IMR-90 (cell line): ENCODE data around the gene KBTBD7. TPM values are rescaled to one million over a fixed set of nuclear protein-coding genes. Genes with fewer than 3 reads are reported as not detected.

Source experiments
- ATAC-seq: fragments of 200-7000 bp; cut with Tn5 transposase; 2 replicates; pipeline ENCODE4 v1.9.1; 2020; ENCODE audit warnings: low read depth, mild to moderate bottlenecking, moderate library complexity
- BruUV-seq: library from RNA; stranded (reverse); fragments of 400-500 nt; replicated peaks from 2 replicates; lab custom pipeline; 2021; lab: Mats Ljungman, UMichigan
- CTCF ChIA-PET: fragments of 300-600 bp; formaldehyde crosslinking; extraction: SDS; loops from one replicate; lab custom pipeline; 2021; ENCODE audit warnings: antibody characterized with exemption; lab: Yijun Ruan, JAX
- POLR2A ChIA-PET: fragments of 300-600 bp; sonication (Branson Sonifier 250); formaldehyde crosslinking; loops from one replicate; lab custom pipeline; 2022; ENCODE audit warnings: antibody characterized with exemption; ENCODE audit not compliant: unreplicated experiment; lab: Charles Lee
- DNase-seq: peaks from one replicate; pipeline ENCODE4 v3.0.0; 2013
- H2AFZ ChIP-seq: replicated peaks from 2 replicates; pipeline ENCODE3; 2013; ENCODE audit warnings: low read length, mild to moderate bottlenecking; ENCODE audit not compliant: poor library complexity
- H2AK5ac ChIP-seq: 2 replicates; pipeline ENCODE4 v1.6.1; 2013; ENCODE audit warnings: low read depth, low read length, inconsistent platforms
- H2AK9ac ChIP-seq: replicated peaks from 2 replicates; pipeline ENCODE3; 2013; ENCODE audit warnings: mild to moderate bottlenecking, low read depth, low read length, moderate library complexity; ENCODE audit not compliant: poor library complexity
- H2BK120ac ChIP-seq: 2 replicates; pipeline ENCODE4 v1.6.1; 2013; ENCODE audit warnings: low read depth, low read length, inconsistent platforms
- H2BK15ac ChIP-seq: 3 replicates; pipeline ENCODE4 v1.6.1; 2013; ENCODE audit warnings: low read depth, low read length, inconsistent platforms
- H2BK20ac ChIP-seq: 2 replicates; pipeline ENCODE4 v1.6.1; 2013; ENCODE audit warnings: low read depth, mild to moderate bottlenecking, inconsistent platforms, low read length, moderate library complexity
- H2BK5ac ChIP-seq: 2 replicates; pipeline ENCODE4 v1.6.1; 2013; ENCODE audit warnings: mild to moderate bottlenecking, low read depth, low read length, inconsistent platforms; ENCODE audit not compliant: poor library complexity, severe bottlenecking
- H3K14ac ChIP-seq: replicated peaks from 2 replicates; pipeline ENCODE4 v1.6.1; 2013; ENCODE audit warnings: low read depth, low read length, inconsistent platforms
- H3K18ac ChIP-seq: 2 replicates; pipeline ENCODE4 v1.6.1; 2013; ENCODE audit warnings: low read depth, low read length, control low read depth
- H3K23ac ChIP-seq: 2 replicates; pipeline ENCODE4 v1.6.1; 2013; ENCODE audit warnings: low read depth, low read length, inconsistent platforms
- H3K27ac ChIP-seq: 2 replicates; pipeline ENCODE4 v1.5.1; 2013; ENCODE audit warnings: mild to moderate bottlenecking, control low read depth, low read length; ENCODE audit not compliant: insufficient read depth
- H3K27me3 ChIP-seq: 2 replicates; pipeline ENCODE4 v1.6.1; 2013; ENCODE audit warnings: low read length; ENCODE audit not compliant: control insufficient read depth, insufficient read depth
- H3K36me3 ChIP-seq: 2 replicates; pipeline ENCODE4 v1.6.1; 2013; ENCODE audit warnings: low read length, mixed read lengths; ENCODE audit not compliant: control insufficient read depth, insufficient read depth
- H3K4ac ChIP-seq: 2 replicates; pipeline ENCODE4 v1.6.1; 2013; ENCODE audit warnings: low read depth, low read length, inconsistent platforms
- H3K4me1 ChIP-seq: 2 replicates; pipeline ENCODE4 v1.6.1; 2013; ENCODE audit warnings: low read length, mixed read lengths; ENCODE audit not compliant: control insufficient read depth, insufficient read depth
- H3K4me2 ChIP-seq: 2 replicates; pipeline ENCODE4 v1.6.1; 2013; ENCODE audit warnings: low read depth, mild to moderate bottlenecking, control low read depth, low read length, moderate library complexity
- H3K4me3 ChIP-seq: 2 replicates; pipeline ENCODE4 v1.5.1; 2013; ENCODE audit warnings: low read depth, mild to moderate bottlenecking, control low read depth, low read length, moderate library complexity; ENCODE audit not compliant: insufficient read depth
- H3K56ac ChIP-seq: 2 replicates; pipeline ENCODE4 v1.6.1; 2013; ENCODE audit warnings: low read length, inconsistent platforms; ENCODE audit not compliant: insufficient read depth; ENCODE audit errors: extremely low read depth
- H3K79me1 ChIP-seq, 2 experiments: 2 replicates each; pipeline ENCODE4 v1.6.1; 2013; ENCODE audit warnings: low read length in 2 of 2, inconsistent platforms in 1 of 2, low read depth in 1 of 2
- H3K9ac ChIP-seq: 2 replicates; pipeline ENCODE4 v1.6.1; 2013; ENCODE audit warnings: low read depth, low read length, control low read depth
- H3K9me1 ChIP-seq: 2 replicates; pipeline ENCODE4 v1.6.1; 2013; ENCODE audit warnings: low read length, inconsistent platforms; ENCODE audit not compliant: insufficient read depth
- H3K9me3 ChIP-seq: 2 replicates; pipeline ENCODE4 v1.6.1; 2013; ENCODE audit warnings: low read length; ENCODE audit not compliant: control insufficient read depth, insufficient read depth
- H4K20me1 ChIP-seq: 2 replicates; pipeline ENCODE4 v1.6.1; 2013; ENCODE audit warnings: low read length, inconsistent platforms; ENCODE audit not compliant: insufficient read depth
- H4K5ac ChIP-seq: 2 replicates; pipeline ENCODE4 v1.6.1; 2013; ENCODE audit warnings: mild to moderate bottlenecking, low read depth, low read length, control low read depth
- H4K8ac ChIP-seq, 2 experiments: 2 replicates each; pipeline ENCODE4 v1.6.1; 2013; ENCODE audit warnings: low read depth in 2 of 2, low read length in 2 of 2, control low read depth in 1 of 2, inconsistent platforms in 1 of 2
- H4K91ac ChIP-seq: 2 replicates; pipeline ENCODE4 v1.6.1; 2013; ENCODE audit warnings: low read depth, low read length, inconsistent platforms; ENCODE audit not compliant: insufficient read depth
- BHLHE40 ChIP-seq: fragments of 150-350 bp; IDR thresholded peaks from 2 replicates; pipeline ENCODE4 v1.6.1; 2016; ENCODE audit warnings: mild to moderate bottlenecking, low read depth, low read length
- CEBPB ChIP-seq: IDR thresholded peaks from 2 replicates; pipeline ENCODE4 v1.6.1; 2012; ENCODE audit warnings: low read depth, low read length, improper control_type of control experiment
- CHD1 ChIP-seq: IDR thresholded peaks from 2 replicates; pipeline ENCODE4 v1.6.1; 2012; ENCODE audit warnings: low read depth, low read length, improper control_type of control experiment
- CTCF ChIP-seq: conservative IDR thresholded peaks from 2 replicates; pipeline ENCODE4 v1.5.1; 2012; ENCODE audit warnings: mild to moderate bottlenecking, low read depth, low read length, improper control_type of control experiment
- ELK1 ChIP-seq: fragments of 150-350 bp; IDR thresholded peaks from 2 replicates; pipeline ENCODE4 v1.6.1; 2016; ENCODE audit warnings: low read depth, mild to moderate bottlenecking, low read length, moderate library complexity, borderline replicate concordance
- FOS ChIP-seq: fragments of 150-350 bp; IDR thresholded peaks from 2 replicates; pipeline ENCODE4 v1.6.1; 2016; ENCODE audit warnings: low read depth, low read length
- MAFK ChIP-seq: IDR thresholded peaks from 2 replicates; pipeline ENCODE4 v1.6.1; 2012; ENCODE audit warnings: low read depth, low read length, improper control_type of control experiment
- MAZ ChIP-seq: IDR thresholded peaks from 2 replicates; pipeline ENCODE4 v1.6.1; 2012; ENCODE audit warnings: low read depth, mild to moderate bottlenecking, low read length, improper control_type of control experiment, moderate library complexity, borderline replicate concordance
- MXI1 ChIP-seq: IDR thresholded peaks from 2 replicates; pipeline ENCODE4 v1.6.1; 2012; ENCODE audit warnings: low read depth, mild to moderate bottlenecking, low read length, moderate library complexity, borderline replicate concordance
- NFE2L2 ChIP-seq: fragments of 150-350 bp; IDR thresholded peaks from 2 replicates; pipeline ENCODE4 v1.6.1; 2016; ENCODE audit warnings: low read depth, mild to moderate bottlenecking, low read length
- POLR2A ChIP-seq: IDR thresholded peaks from 2 replicates; pipeline ENCODE4 v1.6.1; 2012; ENCODE audit warnings: mild to moderate bottlenecking, low read depth, low read length
- RAD21 ChIP-seq: IDR thresholded peaks from 2 replicates; pipeline ENCODE4 v1.6.1; 2012; ENCODE audit warnings: low read length, improper control_type of control experiment
- RFX5 ChIP-seq: IDR thresholded peaks from 2 replicates; pipeline ENCODE4 v1.8.0; 2012; ENCODE audit warnings: low read depth, mild to moderate bottlenecking, low read length, moderate library complexity
- SMC3 ChIP-seq: fragments of 150-350 bp; IDR thresholded peaks from 2 replicates; pipeline ENCODE4 v1.6.1; 2016; ENCODE audit warnings: low read depth, mild to moderate bottlenecking, antibody characterized with exemption, low read length, moderate library complexity
- USF2 ChIP-seq: fragments of 150-350 bp; IDR thresholded peaks from 2 replicates; pipeline ENCODE4 v1.6.1; 2017; ENCODE audit warnings: mild to moderate bottlenecking, antibody characterized with exemption, low read length, low read depth
- WGBS, 2 experiments: methylation state at CpG; one replicate each; pipeline versions ENCODE4 v1.1.5 to v1.1.7; 2013; ENCODE audit warnings: missing lambda C conversion rate in 2 of 2; ENCODE audit not compliant: insufficient read length in 1 of 2; ENCODE audit errors: extremely low coverage in 2 of 2; 5-methylcytosine and 5-hydroxymethylcytosine counted together
- dilution Hi-C: fragments of 300-500 bp; cut with HindIII; formaldehyde crosslinking; loops from one replicate; pipeline ENCODE4 v1.14.3; 2018; ENCODE audit warnings: low sequenced_read_pairs; ENCODE audit not compliant: unreplicated experiment
- in situ Hi-C: fragments of 300-500 bp; cut with MboI; formaldehyde crosslinking; loops from 3 replicates; pipeline ENCODE4 v1.14.3; 2019; ENCODE audit warnings: low sequenced_read_pairs, inconsistent platforms, mixed read lengths
- intact Hi-C: fragments of 100-400 bp; cut with micrococcal nuclease; formaldehyde crosslinking; loops from 2 replicates; pipeline ENCODE4 v1.10.0; 2022
- polyA plus RNA-seq, 3 experiments: library from polyadenylated mRNA; depleted of rRNA; stranded (reverse); fragments of >200 nt; gene quantifications; 2 replicates each; pipeline ENCODE4 v1.2.3, GENCODE V29; 2012; ENCODE audit warnings: low replicate concordance in 1 of 3
- total RNA-seq: library from RNA; depleted of rRNA; stranded (reverse); fragments of >200 nt; gene quantifications from 2 replicates; pipeline ENCODE4 v1.2.3, GENCODE V29; 2012

The KBTBD7 gene
- total and polyA plus RNA-seq, 2 of the 4 experiments (the other 2 are of a cell fraction), result 2.1 to 7.9 TPM

GRCh38 chr13:41179593-41180250 lies 14.6 kb downstream of the KBTBD7 start:
- CTCF ChIA-PET, result interaction anchor here (1.6 kb wide), 1 partner anchor 10 kb away, joined by 4 read pairs; no protein-coding TSS in a partner anchor
- Histone ChIP-seq H3K14ac (peak overlapping the region; percentile 79), H3K23ac (peak overlapping the region; percentile 77; the same call in 1 of the 2 replicates), H2AK9ac (no peak overlapping the region), H2AFZ (no peak overlapping the region), H2BK15ac (peak overlapping the region; percentile 96), H3K4ac (peak overlapping the region; percentile 85; the same call in 1 of the 2 replicates), H4K5ac (peak overlapping the region; percentile 95), H3K79me1 (no peaks in the 10 kb centered on the region), H4K91ac (peak overlapping the region; percentile 44; the same call in 1 of the 2 replicates), H2BK5ac (peak overlapping the region; percentile 95), H3K27me3 (no peaks in the 10 kb centered on the region), H2BK20ac (peak overlapping the region; percentile 90; the same call in 1 of the 2 replicates), H3K56ac (0 out of 2 replicates have a peak overlapping the region, but pooled peaks have one; percentile 62), H3K9ac (no peak overlapping the region), H3K4me3 (no peak overlapping the region), H3K4me1 (peaks cover 5% of the 10 kb centered on the region; the same call in 1 of the 2 replicates), H3K4me2 (no peak overlapping the region; the same call in 1 of the 2 replicates), H2AK5ac (peak overlapping the region; percentile 61; the same call in 1 of the 2 replicates), H3K9me1 (no peaks in the 10 kb centered on the region), H3K36me3 (no peaks in the 10 kb centered on the region), H4K8ac (peak overlapping the region in 1 of 2 experiments; percentile 97; a peak in 2 of 4 replicates), H3K18ac (peak overlapping the region; percentile 98), H3K9me3 (peaks cover 5% of the 10 kb centered on the region), H4K20me1 (no peaks in the 10 kb centered on the region), H3K27ac (0 out of 2 replicates have a peak overlapping the region, but pooled peaks have one; percentile 7), H2BK120ac (peak overlapping the region; percentile 89)
- in situ Hi-C loops, result no loop called here
- ATAC-seq (peak; percentile 77), DNase-seq (peak; percentile 80)
- intact Hi-C loops, result no loop called here
- POLR2A ChIA-PET, result no interaction called here
- dilution Hi-C loops, result no loop called here
- no TSS peak for BruUV-seq
- no CpG with 5 or more reads among the region's 4 CpGs for WGBS, 2 experiments
- TF ChIP-seq CEBPB (no peak), POLR2A (no peak), RAD21 (no peak), NFE2L2 (peak; percentile 95), MAZ (no peak), CHD1 (no peak), ELK1 (no peak), CTCF (no peak), SMC3 (no peak), BHLHE40 (no peak), USF2 (no peak), MXI1 (no peak), RFX5 (no peak), FOS (no peak), MAFK (peak; percentile 88)
